ENCODE measurements around the gene USP34.

USP34 gene

DNA sequence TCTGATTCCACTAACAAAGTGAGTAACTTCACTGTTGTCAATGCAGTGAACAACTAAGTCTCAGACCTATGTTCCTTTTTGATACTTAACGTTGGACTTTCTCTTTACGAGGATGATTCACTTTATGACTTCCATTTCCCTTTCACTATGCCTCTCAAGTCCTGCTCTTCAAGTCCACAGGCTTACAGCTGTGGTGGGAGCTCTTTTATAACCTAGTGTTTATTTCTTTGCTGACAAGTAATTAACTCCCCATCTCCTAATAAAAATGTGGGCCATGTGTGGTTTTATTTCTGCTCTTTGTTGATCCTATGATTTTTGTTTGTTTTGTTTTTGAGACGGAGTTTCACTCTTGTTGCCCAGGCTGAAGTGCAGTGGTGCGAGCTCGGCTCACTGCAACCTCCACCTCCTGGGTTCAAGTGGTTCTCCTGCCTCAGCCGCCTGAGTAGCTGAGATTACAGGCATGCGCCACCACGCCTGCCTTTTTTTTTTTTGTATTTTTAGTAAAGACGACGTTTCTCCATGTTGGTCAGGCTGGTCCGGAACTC is 142.1 kb downstream of the USP34 start (continued):
- TF ChIP-seq INSM2 (tag by site-specific recombination; IDR thresholded peaks at IDR 0.05): peak; percentile 47; the same call in 1 of the 2 replicates
- TF ChIP-seq, protein P1, sequence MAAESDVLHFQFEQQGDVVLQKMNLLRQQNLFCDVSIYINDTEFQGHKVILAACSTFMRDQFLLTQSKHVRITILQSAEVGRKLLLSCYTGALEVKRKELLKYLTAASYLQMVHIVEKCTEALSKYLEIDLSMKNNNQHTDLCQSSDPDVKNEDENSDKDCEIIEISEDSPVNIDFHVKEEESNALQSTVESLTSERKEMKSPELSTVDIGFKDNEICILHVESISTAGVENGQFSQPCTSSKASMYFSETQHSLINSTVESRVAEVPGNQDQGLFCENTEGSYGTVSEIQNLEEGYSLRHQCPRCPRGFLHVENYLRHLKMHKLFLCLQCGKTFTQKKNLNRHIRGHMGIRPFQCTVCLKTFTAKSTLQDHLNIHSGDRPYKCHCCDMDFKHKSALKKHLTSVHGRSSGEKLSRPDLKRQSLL (tag by site-specific recombination; IDR thresholded peaks at IDR 0.05): peak; percentile 16; the same call in 1 of the 2 replicates
- no peak for TF ChIP-seq ZNF169 (tag by site-specific recombination; IDR thresholded peaks at IDR 0.05)
- TF ChIP-seq, protein P2, sequence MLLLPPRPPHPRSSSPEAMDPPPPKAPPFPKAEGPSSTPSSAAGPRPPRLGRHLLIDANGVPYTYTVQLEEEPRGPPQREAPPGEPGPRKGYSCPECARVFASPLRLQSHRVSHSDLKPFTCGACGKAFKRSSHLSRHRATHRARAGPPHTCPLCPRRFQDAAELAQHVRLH (tag by site-specific recombination; IDR thresholded peaks at IDR 0.05): peak; percentile 85; the same call in 1 of the 2 replicates
- peak; percentile 54; the same call in 1 of the 2 replicates for TF ChIP-seq ZNF2 (tag by site-specific recombination; IDR thresholded peaks at IDR 0.05)
- TF ChIP-seq ZNF280D (tag by site-specific recombination; IDR thresholded peaks at IDR 0.05): no peak
- no peak for TF ChIP-seq ZNF426 (tag by site-specific recombination; IDR thresholded peaks at IDR 0.05)

DNA sequence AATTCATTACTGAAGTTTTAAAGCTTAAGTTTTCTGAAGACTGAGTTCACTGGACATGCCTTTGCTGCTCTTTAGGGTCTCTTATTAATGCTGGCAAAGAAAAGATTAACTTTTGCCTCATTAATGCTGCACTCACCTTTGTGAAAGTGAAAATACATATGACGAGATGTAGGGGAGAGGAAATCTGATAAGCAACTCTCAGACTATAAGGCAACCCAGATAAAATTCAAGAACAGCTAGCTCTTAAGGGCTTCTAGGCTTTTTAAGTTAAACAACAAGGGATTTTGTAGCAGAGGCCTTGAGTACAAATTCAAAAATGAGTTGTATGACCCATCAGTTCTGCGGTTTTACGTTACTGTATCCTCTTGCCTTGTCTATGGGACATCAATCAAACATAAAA is 143.7 kb downstream of the USP34 start:
- TF ChIP-seq ZNF596 (tag by site-specific recombination; IDR thresholded peaks at IDR 0.05): no peak
- no peak for TF ChIP-seq ZNF157 (tag by site-specific recombination; IDR thresholded peaks at IDR 0.05)
- no peak for TF ChIP-seq ZNF707 (tag by site-specific recombination; IDR thresholded peaks at IDR 0.05)
- TF ChIP-seq TCF7L2 (IDR thresholded peaks at IDR 0.05; ENCODE audit: borderline replicate concordance, low read depth, low read length): no peak
- TF ChIP-seq ZNF155 (tag by site-specific recombination; IDR thresholded peaks at IDR 0.05): no peak
- TF ChIP-seq ZNF335 (tag by site-specific recombination; conservative IDR thresholded peaks at IDR 0.05): no peak
- no peak for TF ChIP-seq ZNF521 (tag by site-specific recombination; IDR thresholded peaks at IDR 0.05)
- TF ChIP-seq, protein P1 (tag by site-specific recombination; IDR thresholded peaks at IDR 0.05): no peak
- no peak for TF ChIP-seq ZNF292 (tag by site-specific recombination; IDR thresholded peaks at IDR 0.05; ENCODE audit: borderline replicate concordance, low read depth)
- no peak for TF ChIP-seq YY2 (tag by site-specific recombination; IDR thresholded peaks at IDR 0.05)
- TF ChIP-seq ZNF19 (tag by site-specific recombination; IDR thresholded peaks at IDR 0.05; ENCODE audit: low read depth): no peak
- TF ChIP-seq ZFP37 (tag by site-specific recombination; IDR thresholded peaks at IDR 0.05): no peak
- ChIA-PET POLR2A (no interaction called here), CTCF (no interaction called here)
- peaks cover 10% of the 10 kb centered on the region for H3K4me1 ChIP-seq (ENCODE audit: control insufficient read depth, insufficient read depth, low read length)
- H3K4me3 ChIP-seq (ENCODE audit: low read depth, low read length): no peak overlapping the region
- no peaks in the 10 kb centered on the region for H3K9me3 ChIP-seq (ENCODE audit: control insufficient read depth, insufficient read depth, low read depth, low read length)
- peaks cover 13 to 33% of the 10 kb centered on the region in 2 experiments for H3K36me3 ChIP-seq (ENCODE audit: control insufficient read depth in 2 of 2, insufficient read depth in 1 of 2, low read length in 2 of 2)
- H3K27ac ChIP-seq (ENCODE audit: extremely low read depth, low read depth, low read length): no peak overlapping the region
